ENCODE results near the gene ANKRD29. TPM values are rescaled to one million over a fixed set of nuclear protein-coding genes. Genes with fewer than 3 reads are reported as not detected.
A peak's percentile ranks its signal among the peaks of the same experiment; 100 is the strongest.

Gene ANKRD29
- total RNA-seq, 1 experiment from 2014 or later = 6.9 TPM

- peak overlapping the region; percentile 69 for H3K27ac Mint-ChIP-seq (ENCODE audit: unreplicated experiment)
- H3K9me3 Mint-ChIP-seq (ENCODE audit: low read depth, unreplicated experiment) = no peaks in the 10 kb centered on the region
- H3K4me3 Mint-ChIP-seq (ENCODE audit: low read depth, unreplicated experiment) = no peak overlapping the region
- CTCF ChIA-PET = interaction anchor here (0.6 to 4.3 kb wide), 10 partner anchors 9 to 599 kb away, joined by 3 to 49 read pairs (median 6); no protein-coding TSS in a partner anchor
- no TSS peak for BruUV-seq (replicated peaks)
- H3K4me1 Mint-ChIP-seq (ENCODE audit: low read depth, unreplicated experiment) = peaks cover 50% of the 10 kb centered on the region
- no peak for DNase-seq
- no peaks in the 10 kb centered on the region for H3K27me3 Mint-ChIP-seq (ENCODE audit: unreplicated experiment)
- no peak for TF ChIP-seq CTCF (IDR thresholded peaks at IDR 0.05; ENCODE audit: unreplicated experiment)
- intact Hi-C loops (cut with micrococcal nuclease; ENCODE audit: unreplicated experiment) = loop anchor here (1.0 to 2.0 kb wide), 2 partner anchors 23 to 35 kb away; partner anchors contain the start of gene ANKRD29
- H3K36me3 Mint-ChIP-seq (ENCODE audit: insufficient read depth, unreplicated experiment) = peaks cover 13% of the 10 kb centered on the region
These were observed 34.7 kb downstream of the ANKRD29 start for GRCh38 chr18:23627970-23628369.

GRCh38 chr18:23627321-23627720 lies 35.4 kb downstream of the ANKRD29 start:
- no TSS peak for BruUV-seq (replicated peaks)
- no peak overlapping the region for H3K4me3 Mint-ChIP-seq (ENCODE audit: low read depth, unreplicated experiment)
- TF ChIP-seq CTCF (IDR thresholded peaks at IDR 0.05; ENCODE audit: unreplicated experiment) = no peak
- no peaks in the 10 kb centered on the region for H3K9me3 Mint-ChIP-seq (ENCODE audit: low read depth, unreplicated experiment)
- H3K36me3 Mint-ChIP-seq (ENCODE audit: insufficient read depth, unreplicated experiment) = peaks cover 13% of the 10 kb centered on the region
- CTCF ChIA-PET = interaction anchor here (0.6 to 4.3 kb wide), 10 partner anchors 9 to 463 kb away, joined by 3 to 49 read pairs (median 4); no protein-coding TSS in a partner anchor
- intact Hi-C loops (cut with micrococcal nuclease; ENCODE audit: unreplicated experiment) = loop anchor here (1.0 kb wide), 1 partner anchor 24 kb away; no protein-coding TSS in a partner anchor
- H3K27me3 Mint-ChIP-seq (ENCODE audit: unreplicated experiment) = no peaks in the 10 kb centered on the region
- peak; percentile 44 for DNase-seq
- H3K27ac Mint-ChIP-seq (ENCODE audit: unreplicated experiment) = peak overlapping the region; percentile 69
- peaks cover 50% of the 10 kb centered on the region for H3K4me1 Mint-ChIP-seq (ENCODE audit: low read depth, unreplicated experiment)

GRCh38 chr18:23626451-23627279 lies 36.0 kb downstream of the ANKRD29 start:
- Mint-ChIP-seq H3K27me3 (ENCODE audit: unreplicated experiment) (no peaks in the 10 kb centered on the region), H3K36me3 (ENCODE audit: insufficient read depth, unreplicated experiment) (peaks cover 11% of the 10 kb centered on the region), H3K4me1 (ENCODE audit: low read depth, unreplicated experiment) (peaks cover 50% of the 10 kb centered on the region), H3K9me3 (ENCODE audit: low read depth, unreplicated experiment) (no peaks in the 10 kb centered on the region), H3K4me3 (ENCODE audit: low read depth, unreplicated experiment) (no peak overlapping the region), H3K27ac (ENCODE audit: unreplicated experiment) (peak overlapping the region; percentile 69)
- no peak for DNase-seq
- CTCF ChIA-PET = interaction anchor here (0.7 to 4.3 kb wide), 9 partner anchors 8 to 463 kb away, joined by 3 to 49 read pairs (median 4); no protein-coding TSS in a partner anchor
- intact Hi-C loops (cut with micrococcal nuclease; ENCODE audit: unreplicated experiment) = loop anchor here (1.0 kb wide), 1 partner anchor 25 kb away; no protein-coding TSS in a partner anchor
- no TSS peak for BruUV-seq (replicated peaks)
- TF ChIP-seq CTCF (IDR thresholded peaks at IDR 0.05; ENCODE audit: unreplicated experiment) = no peak

- CTCF ChIA-PET = interaction anchor here (3.6 kb wide), 1 partner anchor 80 kb away, joined by 30 read pairs; no protein-coding TSS in a partner anchor
- intact Hi-C loops (cut with micrococcal nuclease; ENCODE audit: unreplicated experiment) = loop anchor here (5.0 kb wide), 1 partner anchor 294 kb away; no protein-coding TSS in a partner anchor
- TF ChIP-seq CTCF (IDR thresholded peaks at IDR 0.05; ENCODE audit: unreplicated experiment) = no peak
- DNase-seq = no peak
- Mint-ChIP-seq H3K27me3 (ENCODE audit: unreplicated experiment) (no peaks in the 10 kb centered on the region), H3K4me3 (ENCODE audit: low read depth, unreplicated experiment) (no peak overlapping the region), H3K27ac (ENCODE audit: unreplicated experiment) (no peak overlapping the region), H3K36me3 (ENCODE audit: insufficient read depth, unreplicated experiment) (peaks cover 26% of the 10 kb centered on the region), H3K9me3 (ENCODE audit: low read depth, unreplicated experiment) (no peaks in the 10 kb centered on the region), H3K4me1 (ENCODE audit: low read depth, unreplicated experiment) (peaks cover 64% of the 10 kb centered on the region)
- BruUV-seq (replicated peaks) = no TSS peak
These were observed 39.7 kb downstream of the ANKRD29 start for GRCh38 chr18:23623040-23623439.

Data from Calu3 (cell line).